Measurements from ENCODE around the gene CLSTN2.

CLSTN2 gene

GRCh38 chr3:140573011-140573410 is 638.0 kb downstream of the CLSTN2 start:
- Histone ChIP-seq H3K36me3 (ENCODE audit: insufficient read depth, low read length) (no peaks in the 10 kb centered on the region), H3K27me3 (ENCODE audit: insufficient read depth, low read length) (no peaks in the 10 kb centered on the region), H2AFZ (ENCODE audit: low read depth, low read length) (no peak overlapping the region), H3K4me3 (ENCODE audit: low read length) (no peak overlapping the region), H3K9me3 (ENCODE audit: low read length) (no peaks in the 10 kb centered on the region), H3K4me1 (ENCODE audit: insufficient read depth, low read length) (no peaks in the 10 kb centered on the region)

GRCh38 chr3:140574375-140574774 is 639.4 kb downstream of the CLSTN2 start:
- Histone ChIP-seq H2AFZ (ENCODE audit: low read depth, low read length) (no peak overlapping the region), H3K9me3 (ENCODE audit: low read length) (no peaks in the 10 kb centered on the region), H3K4me1 (ENCODE audit: insufficient read depth, low read length) (no peaks in the 10 kb centered on the region), H3K4me3 (ENCODE audit: low read length) (no peak overlapping the region), H3K27me3 (ENCODE audit: insufficient read depth, low read length) (no peaks in the 10 kb centered on the region), H3K36me3 (ENCODE audit: insufficient read depth, low read length) (no peaks in the 10 kb centered on the region)

- H3K36me3 ChIP-seq (ENCODE audit: insufficient read depth, low read length) = no peaks in the 10 kb centered on the region
- no peak overlapping the region for H2AFZ ChIP-seq (ENCODE audit: low read depth, low read length)
- H3K9me3 ChIP-seq (ENCODE audit: low read length) = no peaks in the 10 kb centered on the region
- H3K27me3 ChIP-seq (ENCODE audit: insufficient read depth, low read length) = no peaks in the 10 kb centered on the region
- H3K4me3 ChIP-seq (ENCODE audit: low read length) = no peak overlapping the region
- H3K4me1 ChIP-seq (ENCODE audit: insufficient read depth, low read length) = no peaks in the 10 kb centered on the region
Observed at GRCh38 chr3:140576449-140576848, 641.5 kb downstream of the CLSTN2 start.

- Histone ChIP-seq H3K4me3 (ENCODE audit: low read length) (no peak overlapping the region), H3K4me1 (ENCODE audit: insufficient read depth, low read length) (no peaks in the 10 kb centered on the region), H3K36me3 (ENCODE audit: insufficient read depth, low read length) (no peaks in the 10 kb centered on the region), H2AFZ (ENCODE audit: low read depth, low read length) (no peak overlapping the region), H3K27me3 (ENCODE audit: insufficient read depth, low read length) (no peaks in the 10 kb centered on the region), H3K9me3 (ENCODE audit: low read length) (no peaks in the 10 kb centered on the region)
Observed at GRCh38 chr3:140577911-140578310, 642.9 kb downstream of the CLSTN2 start.

- no peaks in the 10 kb centered on the region for H3K27me3 ChIP-seq (ENCODE audit: insufficient read depth, low read length)
- no peaks in the 10 kb centered on the region for H3K4me1 ChIP-seq (ENCODE audit: insufficient read depth, low read length)
Observed at GRCh38 chr3:140579260-140579659, 644.3 kb downstream of the CLSTN2 start.

GRCh38 chr3:140580746-140581145 is 645.8 kb downstream of the CLSTN2 start:
- H3K36me3 ChIP-seq (ENCODE audit: insufficient read depth, low read length) = no peaks in the 10 kb centered on the region
- H3K27me3 ChIP-seq (ENCODE audit: insufficient read depth, low read length) = no peaks in the 10 kb centered on the region
- H2AFZ ChIP-seq (ENCODE audit: low read depth, low read length) = no peak overlapping the region
- no peaks in the 10 kb centered on the region for H3K9me3 ChIP-seq (ENCODE audit: low read length)
- no peak overlapping the region for H3K4me3 ChIP-seq (ENCODE audit: low read length)
- H3K4me1 ChIP-seq (ENCODE audit: insufficient read depth, low read length) = no peaks in the 10 kb centered on the region

More at GRCh38 chr3:140579260-140579659, 644.3 kb downstream of the CLSTN2 start:
- no peak overlapping the region for H3K4me3 ChIP-seq (ENCODE audit: low read length)
- H2AFZ ChIP-seq (ENCODE audit: low read depth, low read length) = no peak overlapping the region
- no peaks in the 10 kb centered on the region for H3K36me3 ChIP-seq (ENCODE audit: insufficient read depth, low read length)
- H3K9me3 ChIP-seq (ENCODE audit: low read length) = no peaks in the 10 kb centered on the region

GRCh38 chr3:140584549-140584948 is 649.6 kb downstream of the CLSTN2 start:
- H2AFZ ChIP-seq (ENCODE audit: low read depth, low read length) = no peak overlapping the region
- no peaks in the 10 kb centered on the region for H3K9me3 ChIP-seq (ENCODE audit: low read length)
- H3K4me1 ChIP-seq (ENCODE audit: insufficient read depth, low read length) = no peaks in the 10 kb centered on the region
- no peak overlapping the region for H3K4me3 ChIP-seq (ENCODE audit: low read length)
- no peaks in the 10 kb centered on the region for H3K27me3 ChIP-seq (ENCODE audit: insufficient read depth, low read length)
- H3K36me3 ChIP-seq (ENCODE audit: insufficient read depth, low read length) = no peaks in the 10 kb centered on the region

- Histone ChIP-seq H3K36me3 (ENCODE audit: insufficient read depth, low read length) (no peaks in the 10 kb centered on the region), H3K4me1 (ENCODE audit: insufficient read depth, low read length) (no peaks in the 10 kb centered on the region), H3K4me3 (ENCODE audit: low read length) (no peak overlapping the region), H3K9me3 (ENCODE audit: low read length) (no peaks in the 10 kb centered on the region), H2AFZ (ENCODE audit: low read depth, low read length) (no peak overlapping the region), H3K27me3 (ENCODE audit: insufficient read depth, low read length) (no peaks in the 10 kb centered on the region)
Observed at GRCh38 chr3:140585828-140586227, 650.8 kb downstream of the CLSTN2 start.

GRCh38 chr3:140586311-140586710 is 651.3 kb downstream of the CLSTN2 start:
- no peaks in the 10 kb centered on the region for H3K4me1 ChIP-seq (ENCODE audit: insufficient read depth, low read length)
- H2AFZ ChIP-seq (ENCODE audit: low read depth, low read length) = no peak overlapping the region
- no peaks in the 10 kb centered on the region for H3K27me3 ChIP-seq (ENCODE audit: insufficient read depth, low read length)
- H3K4me3 ChIP-seq (ENCODE audit: low read length) = no peak overlapping the region
- no peaks in the 10 kb centered on the region for H3K9me3 ChIP-seq (ENCODE audit: low read length)
- no peaks in the 10 kb centered on the region for H3K36me3 ChIP-seq (ENCODE audit: insufficient read depth, low read length)

GRCh38 chr3:140588558-140588957 is 653.6 kb downstream of the CLSTN2 start:
- no peak overlapping the region for H3K4me3 ChIP-seq (ENCODE audit: low read length)
- H3K36me3 ChIP-seq (ENCODE audit: insufficient read depth, low read length) = no peaks in the 10 kb centered on the region
- H3K9me3 ChIP-seq (ENCODE audit: low read length) = no peaks in the 10 kb centered on the region
- H3K4me1 ChIP-seq (ENCODE audit: insufficient read depth, low read length) = no peaks in the 10 kb centered on the region
- no peak overlapping the region for H2AFZ ChIP-seq (ENCODE audit: low read depth, low read length)
- no peaks in the 10 kb centered on the region for H3K27me3 ChIP-seq (ENCODE audit: insufficient read depth, low read length)

- Histone ChIP-seq H3K4me1 (ENCODE audit: insufficient read depth, low read length) (no peaks in the 10 kb centered on the region), H3K27me3 (ENCODE audit: insufficient read depth, low read length) (no peaks in the 10 kb centered on the region), H3K9me3 (ENCODE audit: low read length) (no peaks in the 10 kb centered on the region), H2AFZ (ENCODE audit: low read depth, low read length) (no peak overlapping the region), H3K4me3 (ENCODE audit: low read length) (no peak overlapping the region), H3K36me3 (ENCODE audit: insufficient read depth, low read length) (no peaks in the 10 kb centered on the region)
Observed at GRCh38 chr3:140593766-140594165, 658.8 kb downstream of the CLSTN2 start.

GRCh38 chr3:140595295-140595694 is 660.3 kb downstream of the CLSTN2 start:
- Histone ChIP-seq H3K4me3 (ENCODE audit: low read length) (no peak overlapping the region), H2AFZ (ENCODE audit: low read depth, low read length) (no peak overlapping the region), H3K27me3 (ENCODE audit: insufficient read depth, low read length) (no peaks in the 10 kb centered on the region), H3K4me1 (ENCODE audit: insufficient read depth, low read length) (no peaks in the 10 kb centered on the region), H3K36me3 (ENCODE audit: insufficient read depth, low read length) (no peaks in the 10 kb centered on the region), H3K9me3 (ENCODE audit: low read length) (no peaks in the 10 kb centered on the region)

- no peak overlapping the region for H2AFZ ChIP-seq (ENCODE audit: low read depth, low read length)
- no peaks in the 10 kb centered on the region for H3K36me3 ChIP-seq (ENCODE audit: insufficient read depth, low read length)
- no peaks in the 10 kb centered on the region for H3K4me1 ChIP-seq (ENCODE audit: insufficient read depth, low read length)
- H3K27me3 ChIP-seq (ENCODE audit: insufficient read depth, low read length) = no peaks in the 10 kb centered on the region
- no peaks in the 10 kb centered on the region for H3K9me3 ChIP-seq (ENCODE audit: low read length)
- H3K4me3 ChIP-seq (ENCODE audit: low read length) = no peak overlapping the region
Observed at GRCh38 chr3:140597364-140597763, 662.4 kb downstream of the CLSTN2 start.

- H3K27me3 ChIP-seq (ENCODE audit: insufficient read depth, low read length) = no peaks in the 10 kb centered on the region
- no peak overlapping the region for H3K4me3 ChIP-seq (ENCODE audit: low read length)
- no peaks in the 10 kb centered on the region for H3K36me3 ChIP-seq (ENCODE audit: insufficient read depth, low read length)
- no peaks in the 10 kb centered on the region for H3K9me3 ChIP-seq (ENCODE audit: low read length)
- H3K4me1 ChIP-seq (ENCODE audit: insufficient read depth, low read length) = no peaks in the 10 kb centered on the region
- no peak overlapping the region for H2AFZ ChIP-seq (ENCODE audit: low read depth, low read length)
Observed at GRCh38 chr3:140597792-140598191, 662.8 kb downstream of the CLSTN2 start.

Data from neuron (in vitro differentiated cells).